OCI-LY3 (cell line): ENCODE measurements around the gene MUL1.

Experiments used
- H2AFZ ChIP-seq: fragments of 200-600, 300-600 bp; shearing (Covaris generic); 2 replicates; pipeline ENCODE4 v1.6.0; 2014; ENCODE audit warnings: antibody characterized with exemption, low read depth, low read length
- H3K27ac ChIP-seq: fragments of 200-600, 300-600 bp; sonication (generic); 2 replicates; pipeline ENCODE4 v1.5.1; 2014; ENCODE audit warnings: mild to moderate bottlenecking, low read length, moderate library complexity, mixed read lengths
- H3K27me3 ChIP-seq: fragments of 200-600, 300-600 bp; sonication (generic); 2 replicates; pipeline ENCODE4 v1.6.1; 2014; ENCODE audit warnings: low read depth, low read length, mixed read lengths
- H3K36me3 ChIP-seq: fragments of 200-600, 300-600 bp; sonication (generic); replicated peaks from 2 replicates; pipeline ENCODE3; 2014; ENCODE audit warnings: low read depth, low read length, mixed read lengths
- H3K4me1 ChIP-seq: fragments of 300-600, 200-600 bp; sonication (generic); 2 replicates; pipeline ENCODE4 v1.6.1; 2014; ENCODE audit warnings: low read length, mixed read lengths
- H3K4me2 ChIP-seq: fragments of 200-600, 300-600 bp; sonication (generic); 2 replicates; pipeline ENCODE4 v1.6.1; 2014; ENCODE audit warnings: low read length, mixed read lengths
- H3K4me3 ChIP-seq: fragments of 300-600, 200-600 bp; sonication (generic); 2 replicates; pipeline ENCODE4 v1.5.1; 2014; ENCODE audit warnings: antibody characterized with exemption, mild to moderate bottlenecking, low read length, moderate library complexity
- H3K79me2 ChIP-seq: fragments of 300-600, 200-600 bp; shearing (Covaris generic); 2 replicates; pipeline ENCODE4 v1.6.1; 2014; ENCODE audit warnings: mild to moderate bottlenecking, low read length, mixed read lengths
- H3K9ac ChIP-seq: fragments of 300-600, 200-600 bp; shearing (Covaris generic); 2 replicates; pipeline ENCODE4 v1.6.0; 2014; ENCODE audit warnings: mild to moderate bottlenecking, low read length, moderate library complexity
- H3K9me3 ChIP-seq: fragments of 200-600, 300-600 bp; shearing (Covaris generic); 2 replicates; pipeline ENCODE4 v1.6.1; 2014; ENCODE audit warnings: low read length, mixed read lengths; ENCODE audit not compliant: insufficient read depth
- H4K20me1 ChIP-seq: fragments of 200-600, 300-600 bp; sonication (generic); 2 replicates; pipeline ENCODE4 v1.6.1; 2016; ENCODE audit warnings: low read length, mixed read lengths; ENCODE audit not compliant: insufficient read depth
- EZH2phosphoT487 ChIP-seq: fragments of 200-600 bp; shearing (Covaris generic); IDR thresholded peaks from 2 replicates; pipeline ENCODE4 v1.6.1; 2018; ENCODE audit warnings: antibody characterized with exemption, mixed run types, low read depth
- TF ChIP-seq, protein P1 (sequence below): fragments of 200-600, 300-600 bp; sonication (generic); IDR thresholded peaks from 2 replicates; pipeline ENCODE4 v1.5.1; 2014; ENCODE audit warnings: antibody characterized with exemption, low read length, low read depth

MUL1 gene

DNA sequence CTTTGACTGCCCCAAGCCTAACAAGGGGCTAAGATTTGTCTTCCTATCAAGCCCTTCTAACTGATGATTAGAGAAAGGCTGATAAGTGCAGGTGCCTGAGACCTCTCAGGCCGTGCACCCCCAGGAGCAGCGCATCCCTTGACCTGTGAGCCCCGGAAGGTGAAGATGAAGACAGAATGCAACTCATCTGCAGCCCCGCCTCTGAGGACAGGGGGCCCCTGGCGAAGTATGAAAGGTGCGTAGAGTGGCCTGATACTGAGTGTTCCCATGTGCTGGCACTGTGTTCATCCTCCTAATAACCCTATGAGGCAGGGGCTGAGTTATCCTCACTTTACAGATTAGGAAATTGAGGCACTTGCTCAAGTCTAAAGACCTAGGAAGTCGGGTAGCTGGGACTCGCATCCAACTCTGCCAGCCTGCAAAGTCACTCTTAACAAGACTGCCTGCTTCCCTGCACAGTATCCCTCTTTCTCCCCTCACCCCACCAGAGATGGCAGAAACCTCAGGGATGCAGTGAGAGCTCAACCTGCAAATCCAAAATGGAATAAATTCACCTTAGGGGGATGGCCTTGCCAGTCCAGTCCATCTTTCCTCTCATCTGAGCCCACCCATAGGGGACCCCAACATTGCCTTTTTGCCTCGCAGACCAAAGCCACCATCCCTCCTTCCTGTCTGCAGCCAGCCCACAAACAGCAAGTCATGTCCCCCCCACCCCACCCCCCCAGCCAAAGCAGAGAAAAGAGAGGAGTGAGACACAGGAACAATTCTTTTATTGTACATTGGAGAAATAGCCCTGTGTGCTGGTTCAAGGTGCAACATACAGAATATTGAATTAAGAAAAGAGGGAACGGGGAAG, 26.1 kb downstream of the MUL1 start:
- TF ChIP-seq, protein P1, sequence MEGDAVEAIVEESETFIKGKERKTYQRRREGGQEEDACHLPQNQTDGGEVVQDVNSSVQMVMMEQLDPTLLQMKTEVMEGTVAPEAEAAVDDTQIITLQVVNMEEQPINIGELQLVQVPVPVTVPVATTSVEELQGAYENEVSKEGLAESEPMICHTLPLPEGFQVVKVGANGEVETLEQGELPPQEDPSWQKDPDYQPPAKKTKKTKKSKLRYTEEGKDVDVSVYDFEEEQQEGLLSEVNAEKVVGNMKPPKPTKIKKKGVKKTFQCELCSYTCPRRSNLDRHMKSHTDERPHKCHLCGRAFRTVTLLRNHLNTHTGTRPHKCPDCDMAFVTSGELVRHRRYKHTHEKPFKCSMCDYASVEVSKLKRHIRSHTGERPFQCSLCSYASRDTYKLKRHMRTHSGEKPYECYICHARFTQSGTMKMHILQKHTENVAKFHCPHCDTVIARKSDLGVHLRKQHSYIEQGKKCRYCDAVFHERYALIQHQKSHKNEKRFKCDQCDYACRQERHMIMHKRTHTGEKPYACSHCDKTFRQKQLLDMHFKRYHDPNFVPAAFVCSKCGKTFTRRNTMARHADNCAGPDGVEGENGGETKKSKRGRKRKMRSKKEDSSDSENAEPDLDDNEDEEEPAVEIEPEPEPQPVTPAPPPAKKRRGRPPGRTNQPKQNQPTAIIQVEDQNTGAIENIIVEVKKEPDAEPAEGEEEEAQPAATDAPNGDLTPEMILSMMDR: no peak
- TF ChIP-seq EZH2phosphoT487: no peak
- H3K79me2 ChIP-seq: no peaks in the 10 kb centered on the region
- H3K4me3 ChIP-seq: no peak overlapping the region
- no peak overlapping the region for H3K9ac ChIP-seq
- H3K27ac ChIP-seq: no peak overlapping the region
- H3K27me3 ChIP-seq: peaks cover 4% of the 10 kb centered on the region
- H4K20me1 ChIP-seq: no peaks in the 10 kb centered on the region
- no peak overlapping the region for H3K4me2 ChIP-seq
- peaks cover 3% of the 10 kb centered on the region; the same call in 1 of the 2 replicates for H3K4me1 ChIP-seq
- H3K9me3 ChIP-seq: no peaks in the 10 kb centered on the region
- no peak overlapping the region for H2AFZ ChIP-seq
- no peaks in the 10 kb centered on the region for H3K36me3 ChIP-seq

DNA sequence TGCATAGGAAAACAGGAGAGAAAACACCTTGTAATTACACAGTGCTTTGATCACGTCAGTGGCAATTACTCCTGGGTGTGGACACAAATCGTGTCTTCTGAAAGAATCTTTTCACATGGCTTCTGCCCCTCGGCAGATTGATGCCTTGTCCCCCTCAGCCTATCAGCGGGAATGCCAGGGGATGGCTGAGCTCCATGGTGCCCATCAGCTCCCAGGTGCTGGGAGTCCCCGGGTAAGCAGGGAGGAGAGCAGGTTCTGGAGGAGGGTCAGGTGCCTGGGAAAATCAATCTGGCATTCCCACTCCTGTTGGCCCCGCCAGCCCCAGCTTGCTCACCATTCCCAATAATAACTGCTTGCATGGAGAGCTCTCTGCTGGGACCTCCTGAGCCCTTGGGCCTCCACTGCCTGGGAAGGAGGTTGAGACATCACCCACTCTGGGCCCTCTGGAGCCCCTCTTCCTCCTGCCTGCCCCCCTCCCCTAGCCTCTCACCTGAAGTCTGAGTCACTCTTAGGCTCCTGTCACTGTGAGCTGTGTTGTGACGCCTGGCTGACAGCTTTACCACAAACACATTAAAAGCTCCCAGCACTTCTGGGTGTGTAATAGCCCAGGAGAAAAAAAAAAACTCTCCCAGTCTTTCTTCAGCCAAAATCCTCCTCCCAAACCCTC, 26.9 kb downstream of the MUL1 start:
- Histone ChIP-seq H3K4me3 (no peak overlapping the region), H3K9me3 (no peaks in the 10 kb centered on the region), H3K4me2 (no peak overlapping the region), H3K27me3 (no peaks in the 10 kb centered on the region), H2AFZ (no peak overlapping the region), H3K79me2 (no peaks in the 10 kb centered on the region), H3K9ac (no peak overlapping the region), H3K27ac (no peak overlapping the region), H4K20me1 (no peaks in the 10 kb centered on the region), H3K36me3 (no peaks in the 10 kb centered on the region), H3K4me1 (no peaks in the 10 kb centered on the region)
- TF ChIP-seq, protein P1: no peak
- no peak for TF ChIP-seq EZH2phosphoT487

DNA sequence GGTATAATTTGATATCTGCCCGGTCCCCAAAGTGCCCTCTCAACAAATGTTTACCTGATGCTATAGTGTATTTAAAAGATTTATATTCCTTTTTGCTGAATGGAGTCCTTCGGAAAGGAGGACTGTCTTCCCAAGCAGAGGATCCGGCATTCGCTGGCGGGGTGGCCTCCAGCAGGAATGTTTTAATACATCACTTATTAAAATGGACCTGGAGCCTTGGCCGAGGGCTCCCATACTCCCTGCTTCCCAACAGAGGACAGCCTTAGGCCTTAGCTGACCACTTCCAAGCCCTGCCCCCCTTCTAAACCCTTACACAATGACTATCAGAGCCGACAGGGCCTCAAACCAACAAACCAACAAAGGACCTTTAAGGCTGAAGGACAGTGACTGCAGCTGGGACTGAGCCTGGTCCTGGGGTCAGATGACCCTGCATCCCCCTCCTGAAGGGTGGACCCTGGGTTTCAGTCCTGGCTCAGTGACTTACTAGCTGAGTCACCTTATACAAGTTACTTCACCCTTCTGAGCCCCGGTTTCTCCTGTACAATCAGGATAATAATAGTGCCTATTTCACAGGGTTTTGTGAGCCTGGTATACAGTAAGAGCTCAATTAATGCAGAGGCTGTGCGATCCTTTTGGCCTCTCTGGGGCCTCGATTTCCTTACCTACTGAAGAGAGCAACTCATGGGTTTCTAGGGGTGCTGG, 27.6 kb downstream of the MUL1 start:
- H3K9me3 ChIP-seq: no peaks in the 10 kb centered on the region
- no peaks in the 10 kb centered on the region for H3K4me1 ChIP-seq
- no peaks in the 10 kb centered on the region for H3K79me2 ChIP-seq
- H4K20me1 ChIP-seq: no peaks in the 10 kb centered on the region
- TF ChIP-seq EZH2phosphoT487: no peak
- TF ChIP-seq, protein P1: no peak
- no peak overlapping the region for H3K4me2 ChIP-seq
- H3K4me3 ChIP-seq: no peak overlapping the region
- no peaks in the 10 kb centered on the region for H3K36me3 ChIP-seq
- H3K27me3 ChIP-seq: no peaks in the 10 kb centered on the region
- no peak overlapping the region for H3K9ac ChIP-seq
- no peak overlapping the region for H3K27ac ChIP-seq
- no peak overlapping the region for H2AFZ ChIP-seq

DNA sequence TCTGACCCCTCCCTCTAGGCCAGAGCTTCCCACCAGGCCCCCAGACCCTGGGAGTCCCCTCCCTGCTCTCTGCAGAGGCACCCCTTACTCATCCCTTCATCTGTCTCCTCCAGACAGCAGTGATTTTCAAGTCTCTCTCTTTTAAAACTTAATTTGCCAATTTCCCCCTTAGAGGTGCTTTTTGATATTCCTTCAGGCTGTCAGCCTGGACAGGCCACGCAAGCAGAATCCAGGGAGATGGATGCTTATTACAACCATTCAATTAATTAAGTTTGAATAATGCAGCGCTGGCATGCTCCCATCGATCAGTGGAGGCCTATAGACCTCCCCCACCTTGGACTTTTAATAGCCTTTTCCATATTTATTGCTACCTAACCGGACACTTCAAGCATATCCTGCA, 28.1 kb downstream of the MUL1 start:
- Histone ChIP-seq H3K9me3 (no peaks in the 10 kb centered on the region), H3K79me2 (no peaks in the 10 kb centered on the region), H3K4me2 (no peak overlapping the region), H3K27me3 (no peaks in the 10 kb centered on the region), H3K36me3 (no peaks in the 10 kb centered on the region), H3K4me3 (no peak overlapping the region), H4K20me1 (no peaks in the 10 kb centered on the region), H3K4me1 (no peaks in the 10 kb centered on the region), H3K27ac (no peak overlapping the region), H2AFZ (no peak overlapping the region), H3K9ac (no peak overlapping the region)
- TF ChIP-seq EZH2phosphoT487: no peak
- TF ChIP-seq, protein P1: no peak
